GM06990 (cell line): ENCODE results near the gene PNMA1.

Experiments used
- DNase-seq: peaks from one replicate; pipeline ENCODE4 v3.0.0-alpha.2; 2011; ENCODE audit not compliant: insufficient read length; ENCODE audit errors: extremely low read depth
- H3K27me3 ChIP-seq: replicated peaks from 2 replicates; pipeline ENCODE4 v1.6.0; 2011; ENCODE audit warnings: low read length; ENCODE audit not compliant: control insufficient read depth, insufficient read depth
- H3K36me3 ChIP-seq: 2 replicates; pipeline ENCODE4 v1.5.1; 2011; ENCODE audit warnings: low read length; ENCODE audit not compliant: control insufficient read depth, insufficient read depth
- H3K4me3 ChIP-seq: replicated peaks from 2 replicates; pipeline ENCODE4 v1.5.1; 2011; ENCODE audit warnings: low read depth, mild to moderate bottlenecking, control low read depth, low read length
- CTCF ChIP-seq: IDR thresholded peaks from 2 replicates; pipeline ENCODE4 v1.5.1; 2011; ENCODE audit warnings: low read length, control low read depth, mild to moderate bottlenecking, inconsistent platforms; ENCODE audit not compliant: insufficient read depth, poor library complexity, severe bottlenecking

PNMA1 gene

DNA sequence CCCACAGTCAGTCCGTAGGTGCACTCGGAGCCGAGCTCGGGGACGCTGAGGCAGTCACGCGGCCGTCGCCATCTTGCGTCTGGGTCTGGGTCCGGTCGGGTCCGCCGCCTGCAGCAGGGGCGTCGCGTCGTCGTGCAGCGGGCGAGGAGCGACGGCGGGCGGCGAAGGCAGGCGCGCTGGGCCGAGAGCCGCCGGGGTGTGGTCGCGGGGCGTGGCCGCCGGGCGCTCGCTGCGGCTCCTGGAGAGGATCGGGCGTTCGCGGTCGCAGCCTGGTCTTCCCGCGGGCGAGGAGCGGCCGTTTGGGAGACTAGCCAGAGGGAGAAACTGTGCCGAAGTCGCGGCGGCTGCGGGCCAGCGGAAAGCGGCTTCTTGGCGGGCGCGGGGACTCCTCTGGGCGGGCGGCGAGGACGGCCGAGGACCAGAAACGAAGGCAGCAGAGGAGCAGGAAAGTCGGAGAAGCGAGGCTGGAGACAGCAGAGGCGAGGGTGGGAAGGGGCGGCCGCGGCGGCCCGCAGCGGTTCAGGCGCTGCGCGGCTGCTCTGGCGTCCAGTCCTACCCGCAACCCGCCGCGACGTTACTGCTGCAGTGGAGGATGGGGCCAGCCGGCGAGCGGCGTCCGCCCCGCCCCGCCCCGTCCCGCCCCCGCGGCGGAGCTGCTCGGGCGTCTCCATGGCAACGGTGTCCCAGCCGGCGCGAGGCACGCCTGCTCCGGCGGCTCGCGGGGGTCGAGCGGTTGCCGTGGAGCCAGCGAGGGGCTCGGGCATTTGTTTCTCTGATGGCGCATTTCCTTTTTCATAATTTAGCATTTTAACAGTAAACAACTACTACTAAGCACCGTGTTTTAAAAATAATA lies at the start of gene PNMA1:
Gene PNMA1 (minus strand): TSS at position 582 of the 853 bp plus-strand sequence. CDS start 745 bp downstream, outside the sequence.
- DNase-seq, result peak; percentile 88
- TF ChIP-seq CTCF, result no peak
- Histone ChIP-seq H3K27me3 (no peaks in the 10 kb centered on the region), H3K4me3 (peak within 1 kb of the TSS; percentile 77), H3K36me3 (peaks cover 11% of the 10 kb centered on the region)

DNA sequence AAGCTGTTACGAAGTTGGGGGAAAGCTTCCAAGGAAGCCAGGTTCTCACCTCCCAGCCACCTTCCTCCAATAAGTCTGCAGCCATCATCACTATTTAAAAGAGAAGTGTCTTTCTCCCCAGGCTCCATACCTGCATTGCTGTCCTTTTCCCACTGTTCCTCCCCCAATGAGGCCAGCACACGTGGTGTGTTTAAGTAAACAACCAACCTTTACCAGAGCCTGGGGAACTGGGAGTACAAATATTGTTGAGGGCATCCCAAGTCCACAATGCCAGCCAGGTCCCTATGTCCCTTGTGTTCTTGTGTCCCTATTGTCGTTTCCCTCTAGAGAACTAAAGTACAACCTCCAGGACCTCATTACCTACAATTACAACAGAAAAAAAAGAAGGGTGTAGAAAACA lies 49.2 kb upstream of the PNMA1 start:
- no peaks in the 10 kb centered on the region for H3K27me3 ChIP-seq
- no peak for DNase-seq
- no peak for TF ChIP-seq CTCF

GRCh38 chr14:73762375-73762822 lies 48.2 kb upstream of the PNMA1 start:
- no peaks in the 10 kb centered on the region for H3K27me3 ChIP-seq
- no peaks in the 10 kb centered on the region for H3K36me3 ChIP-seq
- peak overlapping the region; percentile 36; the same call in 1 of the 2 replicates for H3K4me3 ChIP-seq
- no peak for TF ChIP-seq CTCF
- DNase-seq, result peak; percentile 72

More for the DNA sequence above, 49.2 kb upstream of the PNMA1 start:
- H3K36me3 ChIP-seq, result no peaks in the 10 kb centered on the region
- H3K4me3 ChIP-seq, result no peak overlapping the region

- Histone ChIP-seq H3K27me3 (no peaks in the 10 kb centered on the region), H3K36me3 (no peaks in the 10 kb centered on the region), H3K4me3 (peak overlapping the region; percentile 36; the same call in 1 of the 2 replicates)
- no peak for TF ChIP-seq CTCF
- DNase-seq, result no peak
Measured at GRCh38 chr14:73761618-73762355, 47.6 kb upstream of the PNMA1 start.

DNA sequence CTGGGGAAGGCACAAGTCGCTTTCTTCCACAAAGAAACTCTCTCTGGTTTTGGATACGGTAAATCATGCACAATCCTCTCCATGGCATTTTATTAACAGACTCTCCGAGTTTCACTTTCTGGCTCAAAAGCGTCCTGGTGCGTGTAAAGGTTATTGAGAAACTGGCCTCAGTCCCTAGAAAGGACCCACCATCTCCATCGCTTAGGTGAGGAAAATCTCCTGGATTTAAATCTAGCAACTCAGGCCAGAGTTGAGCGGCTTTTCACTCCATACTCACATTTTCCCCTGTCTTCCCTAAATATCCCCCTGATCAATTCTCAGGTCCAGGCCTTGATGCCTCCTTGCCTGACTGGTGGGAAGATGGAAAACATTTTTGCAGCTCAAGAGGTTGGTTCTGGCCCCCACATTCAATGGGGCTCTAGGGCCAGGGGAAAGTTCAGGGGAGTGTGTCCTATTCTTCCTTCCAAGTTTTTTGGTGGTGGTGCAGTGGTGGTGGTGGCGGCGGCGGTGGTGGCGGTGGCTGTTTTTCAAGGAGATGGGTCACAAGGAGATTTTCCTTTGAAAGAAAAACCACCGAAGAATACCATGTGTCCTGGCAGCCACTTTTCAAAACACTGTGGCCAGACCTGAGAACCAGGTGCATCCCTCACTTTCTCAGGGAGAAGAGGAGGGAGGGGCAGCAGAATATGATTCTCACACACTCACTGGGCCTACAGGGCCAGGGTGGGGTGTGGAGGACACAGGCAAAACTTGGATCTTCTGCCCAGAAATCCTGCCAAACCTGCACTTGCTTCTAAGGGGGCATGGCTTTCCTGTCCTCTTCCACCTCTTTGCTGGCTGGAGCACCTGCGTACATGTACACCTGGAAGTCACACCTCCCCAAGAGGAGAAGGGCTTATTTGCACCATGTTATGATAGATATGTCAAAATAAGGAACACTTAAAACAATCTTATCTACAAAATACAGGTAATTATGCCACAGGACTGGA lies 46.7 kb upstream of the PNMA1 start:
- peak overlapping the region; percentile 33 for H3K4me3 ChIP-seq
- no peak for TF ChIP-seq CTCF
- DNase-seq, result no peak
- H3K27me3 ChIP-seq, result no peaks in the 10 kb centered on the region
- 0 out of 2 replicates have a peak, but pooled peaks cover under 1% of the 10 kb centered on the region for H3K36me3 ChIP-seq
